OCI-LY3 (cell line): Measurements from ENCODE around the gene PTPRR.

Experiments
- H2AFZ ChIP-seq: fragments of 200-600, 300-600 bp; shearing (Covaris generic); 2 replicates; pipeline ENCODE4 v1.6.0; 2014; ENCODE audit warnings: antibody characterized with exemption, low read depth, low read length
- H3K27ac ChIP-seq: fragments of 200-600, 300-600 bp; sonication (generic); 2 replicates; pipeline ENCODE4 v1.5.1; 2014; ENCODE audit warnings: mild to moderate bottlenecking, low read length, moderate library complexity, mixed read lengths
- H3K27me3 ChIP-seq: fragments of 200-600, 300-600 bp; sonication (generic); 2 replicates; pipeline ENCODE4 v1.6.1; 2014; ENCODE audit warnings: low read depth, low read length, mixed read lengths
- H3K36me3 ChIP-seq: fragments of 200-600, 300-600 bp; sonication (generic); replicated peaks from 2 replicates; pipeline ENCODE3; 2014; ENCODE audit warnings: low read depth, low read length, mixed read lengths
- H3K4me1 ChIP-seq: fragments of 300-600, 200-600 bp; sonication (generic); 2 replicates; pipeline ENCODE4 v1.6.1; 2014; ENCODE audit warnings: low read length, mixed read lengths
- H3K4me2 ChIP-seq: fragments of 200-600, 300-600 bp; sonication (generic); 2 replicates; pipeline ENCODE4 v1.6.1; 2014; ENCODE audit warnings: low read length, mixed read lengths
- H3K4me3 ChIP-seq: fragments of 300-600, 200-600 bp; sonication (generic); 2 replicates; pipeline ENCODE4 v1.5.1; 2014; ENCODE audit warnings: antibody characterized with exemption, mild to moderate bottlenecking, low read length, moderate library complexity
- H3K79me2 ChIP-seq: fragments of 300-600, 200-600 bp; shearing (Covaris generic); 2 replicates; pipeline ENCODE4 v1.6.1; 2014; ENCODE audit warnings: mild to moderate bottlenecking, low read length, mixed read lengths
- H3K9ac ChIP-seq: fragments of 300-600, 200-600 bp; shearing (Covaris generic); 2 replicates; pipeline ENCODE4 v1.6.0; 2014; ENCODE audit warnings: mild to moderate bottlenecking, low read length, moderate library complexity
- H3K9me3 ChIP-seq: fragments of 200-600, 300-600 bp; shearing (Covaris generic); 2 replicates; pipeline ENCODE4 v1.6.1; 2014; ENCODE audit warnings: low read length, mixed read lengths; ENCODE audit not compliant: insufficient read depth
- H4K20me1 ChIP-seq: fragments of 200-600, 300-600 bp; sonication (generic); 2 replicates; pipeline ENCODE4 v1.6.1; 2016; ENCODE audit warnings: low read length, mixed read lengths; ENCODE audit not compliant: insufficient read depth
- CTCF ChIP-seq: fragments of 200-600, 300-600 bp; sonication (generic); IDR thresholded peaks from 2 replicates; pipeline ENCODE4 v1.5.1; 2014; ENCODE audit warnings: antibody characterized with exemption, low read length, low read depth
- EZH2phosphoT487 ChIP-seq: fragments of 200-600 bp; shearing (Covaris generic); IDR thresholded peaks from 2 replicates; pipeline ENCODE4 v1.6.1; 2018; ENCODE audit warnings: antibody characterized with exemption, mixed run types, low read depth

The PTPRR gene

GRCh38 chr12:70936203-70936813 lies 15.8 kb upstream of the PTPRR start:
- Histone ChIP-seq H3K27me3 (peaks cover 6% of the 10 kb centered on the region; the same call in 1 of the 2 replicates), H3K4me1 (no peaks in the 10 kb centered on the region), H3K27ac (no peak overlapping the region), H3K9ac (no peak overlapping the region), H3K79me2 (no peaks in the 10 kb centered on the region), H3K9me3 (no peaks in the 10 kb centered on the region), H3K36me3 (no peaks in the 10 kb centered on the region), H3K4me2 (no peak overlapping the region), H2AFZ (no peak overlapping the region), H3K4me3 (no peak overlapping the region), H4K20me1 (no peaks in the 10 kb centered on the region)
- TF ChIP-seq EZH2phosphoT487 (no peak), CTCF (no peak)

- Histone ChIP-seq H3K9ac (no peak overlapping the region), H3K27ac (no peak overlapping the region), H3K79me2 (no peaks in the 10 kb centered on the region), H3K4me2 (no peak overlapping the region), H3K4me3 (no peak overlapping the region), H3K27me3 (no peaks in the 10 kb centered on the region), H3K4me1 (no peaks in the 10 kb centered on the region), H3K9me3 (no peaks in the 10 kb centered on the region), H2AFZ (no peak overlapping the region), H4K20me1 (no peaks in the 10 kb centered on the region), H3K36me3 (no peaks in the 10 kb centered on the region)
- no peak for TF ChIP-seq CTCF
- no peak for TF ChIP-seq EZH2phosphoT487
Observed at GRCh38 chr12:70933133-70933532, 12.6 kb upstream of the PTPRR start.

GRCh38 chr12:70929029-70929428 lies 8.5 kb upstream of the PTPRR start:
- TF ChIP-seq CTCF (no peak), EZH2phosphoT487 (no peak)
- H3K9ac ChIP-seq: no peak overlapping the region
- H3K27me3 ChIP-seq: no peaks in the 10 kb centered on the region
- H3K79me2 ChIP-seq: no peaks in the 10 kb centered on the region
- no peak overlapping the region for H3K27ac ChIP-seq
- H3K4me1 ChIP-seq: no peaks in the 10 kb centered on the region
- no peak overlapping the region for H3K4me2 ChIP-seq
- H4K20me1 ChIP-seq: no peaks in the 10 kb centered on the region
- H3K36me3 ChIP-seq: no peaks in the 10 kb centered on the region
- no peak overlapping the region for H3K4me3 ChIP-seq
- no peaks in the 10 kb centered on the region for H3K9me3 ChIP-seq
- no peak overlapping the region for H2AFZ ChIP-seq

DNA sequence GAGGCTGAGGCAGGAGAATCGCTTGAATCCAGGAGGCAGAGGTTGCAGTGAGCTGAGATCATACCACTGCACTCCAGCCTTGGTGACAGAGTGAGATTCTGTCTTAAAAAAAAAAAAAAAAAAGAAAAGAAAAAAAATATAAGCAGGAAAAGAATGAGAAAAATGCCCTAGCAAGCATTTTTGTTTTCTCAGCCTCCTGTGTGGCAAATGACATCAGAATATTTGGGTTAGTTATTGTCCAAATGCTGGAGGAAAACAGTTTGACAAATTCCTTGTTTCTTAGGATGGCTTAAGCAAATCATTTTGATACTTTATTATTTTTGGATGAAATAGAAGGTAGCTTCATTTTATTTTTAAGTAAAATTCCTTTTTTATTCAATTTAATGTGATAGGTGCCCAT lies 7.5 kb upstream of the PTPRR start:
- no peak overlapping the region for H3K4me3 ChIP-seq
- H3K27ac ChIP-seq: no peak overlapping the region
- H3K9ac ChIP-seq: no peak overlapping the region
- no peaks in the 10 kb centered on the region for H3K4me1 ChIP-seq
- no peak overlapping the region for H3K4me2 ChIP-seq
- no peaks in the 10 kb centered on the region for H3K27me3 ChIP-seq
- H3K36me3 ChIP-seq: no peaks in the 10 kb centered on the region
- TF ChIP-seq EZH2phosphoT487: no peak
- no peaks in the 10 kb centered on the region for H4K20me1 ChIP-seq
- H2AFZ ChIP-seq: no peak overlapping the region
- H3K9me3 ChIP-seq: no peaks in the 10 kb centered on the region
- no peaks in the 10 kb centered on the region for H3K79me2 ChIP-seq
